IgD-negative memory B cell (primary cell): ENCODE measurements around the gene PTBP3. TPM values are rescaled to one million over a fixed set of nuclear protein-coding genes. Genes with fewer than 3 reads are reported as not detected.
A peak's percentile ranks its signal among the peaks of the same experiment; 100 is the strongest.
"Not testable (repeated sequence)": the region's sequence is repeated elsewhere in the genome, so short reads cannot be mapped to it uniquely, and the experiment has no call there.

ENCODE experiments used
- H3K27ac Mint-ChIP-seq, 3 donors: one replicate each; pipeline ENCODE4 v1.8.0; 2020 to 2022; ENCODE audit warnings: mild to moderate bottlenecking in 3 of 3, mixed read lengths in 3 of 3, moderate library complexity in 1 of 3
- H3K27me3 Mint-ChIP-seq: one replicate; pipeline ENCODE4 v1.8.0; 2021; ENCODE audit warnings: mixed read lengths
- H3K36me3 Mint-ChIP-seq: one replicate; pipeline ENCODE4 v1.8.0; 2020; ENCODE audit warnings: mild to moderate bottlenecking, mixed read lengths
- H3K4me1 Mint-ChIP-seq, 3 donors: one replicate each; pipeline ENCODE4 v1.8.0; 2020 to 2022; ENCODE audit warnings: mixed read lengths in 3 of 3, mild to moderate bottlenecking in 1 of 3
- H3K4me3 Mint-ChIP-seq, 4 donors: one replicate each; pipeline ENCODE4 v1.8.0; 2020 to 2022; ENCODE audit warnings: mild to moderate bottlenecking in 4 of 4, mixed read lengths in 4 of 4, moderate library complexity in 3 of 4
- H3K9me3 Mint-ChIP-seq, 3 donors: one replicate each; pipeline ENCODE4 v1.8.0; 2020 to 2021; ENCODE audit warnings: mixed read lengths in 3 of 3, mild to moderate bottlenecking in 1 of 3
- polyA plus RNA-seq: library from polyadenylated mRNA; unstranded; fragments of 300-500 nt; fragmentation: Illumina TruSeq; gene quantifications from one replicate; pipeline ENCODE4 v1.2.3, GENCODE V29; 2021

The PTBP3 gene
- polyA plus RNA-seq, 1 donor from 2014 or later: 32.7 TPM

- peaks cover 9 to 20% (median 13%) of the 10 kb centered on the region in 3 donors for H3K9me3 Mint-ChIP-seq
- H3K27me3 Mint-ChIP-seq: no peaks in the 10 kb centered on the region
- peaks cover 3% of the 10 kb centered on the region for H3K36me3 Mint-ChIP-seq
- no peaks in the 10 kb centered on the region for H3K4me1 Mint-ChIP-seq
- no peak overlapping the region for H3K27ac Mint-ChIP-seq
- no peak overlapping the region for H3K4me3 Mint-ChIP-seq
Observed at GRCh38 chr9:112369817-112370216, 36.4 kb upstream of the PTBP3 start.

- H3K9me3 Mint-ChIP-seq: peaks cover 9 to 21% (median 13%) of the 10 kb centered on the region in 3 donors
- H3K36me3 Mint-ChIP-seq: peaks cover 3% of the 10 kb centered on the region
- no peaks in the 10 kb centered on the region for H3K4me1 Mint-ChIP-seq
- H3K27ac Mint-ChIP-seq: no peak overlapping the region
- no peaks in the 10 kb centered on the region for H3K27me3 Mint-ChIP-seq
- peak overlapping the region in 1 of 4 donors; percentile 6 for H3K4me3 Mint-ChIP-seq
Observed at GRCh38 chr9:112367465-112367864, 34.0 kb upstream of the PTBP3 start.

- Mint-ChIP-seq H3K4me3 (no peak overlapping the region), H3K4me1 (peaks cover 0 to 1% (median 0%) of the 10 kb centered on the region in 3 donors), H3K27me3 (no peaks in the 10 kb centered on the region), H3K27ac (no peak overlapping the region), H3K9me3 (peaks cover 9 to 21% (median 13%) of the 10 kb centered on the region in 3 donors), H3K36me3 (peaks cover 3% of the 10 kb centered on the region)
Observed at GRCh38 chr9:112366591-112366990, 33.2 kb upstream of the PTBP3 start.

DNA sequence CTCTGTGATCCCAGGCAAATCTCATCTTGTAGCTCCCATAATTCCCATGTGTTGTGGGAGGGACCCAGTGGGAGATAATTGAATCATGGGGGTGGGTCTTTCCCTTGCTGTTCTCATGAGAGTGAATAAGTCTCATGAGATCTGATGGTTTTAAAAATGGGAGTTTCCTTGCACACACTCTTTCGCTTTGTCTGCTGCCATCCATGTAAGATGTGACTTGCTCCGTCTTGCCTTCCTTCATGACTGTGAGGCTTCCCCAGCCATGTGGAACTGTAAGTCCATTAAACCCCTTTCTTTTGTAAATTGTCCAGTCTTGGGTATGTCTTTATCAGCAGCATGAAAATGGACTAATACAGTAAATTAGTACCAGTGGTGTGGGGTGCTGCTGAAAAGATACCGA is 31.8 kb upstream of the PTBP3 start:
- not testable (repeated sequence) for H3K4me3 Mint-ChIP-seq, H3K4me1 Mint-ChIP-seq, H3K27ac Mint-ChIP-seq, H3K36me3 Mint-ChIP-seq, H3K27me3 Mint-ChIP-seq
- H3K9me3 Mint-ChIP-seq: peaks cover 9 to 21% (median 13%) of the 10 kb centered on the region in 3 donors

- Mint-ChIP-seq H3K27me3 (no peaks in the 10 kb centered on the region), H3K27ac (no peak overlapping the region), H3K9me3 (peaks cover 7 to 21% (median 13%) of the 10 kb centered on the region in 3 donors), H3K4me1 (peaks cover 0 to 2% (median 0%) of the 10 kb centered on the region in 3 donors), H3K36me3 (peaks cover 3% of the 10 kb centered on the region), H3K4me3 (no peak overlapping the region)
Observed at GRCh38 chr9:112364761-112365160, 31.3 kb upstream of the PTBP3 start.

GRCh38 chr9:112361601-112362000 is 28.2 kb upstream of the PTBP3 start:
- H3K4me3 Mint-ChIP-seq: peak overlapping the region in 1 of 4 donors; percentile 66

GRCh38 chr9:112360047-112360804 is 26.8 kb upstream of the PTBP3 start:
- Mint-ChIP-seq H3K36me3 (no peaks in the 10 kb centered on the region), H3K4me3 (no peak overlapping the region), H3K27me3 (no peaks in the 10 kb centered on the region), H3K4me1 (peaks cover 0 to 2% (median 2%) of the 10 kb centered on the region in 3 donors), H3K9me3 (peaks cover 0 to 5% (median 2%) of the 10 kb centered on the region in 3 donors), H3K27ac (no peak overlapping the region)

More at GRCh38 chr9:112361601-112362000, 28.2 kb upstream of the PTBP3 start:
- Mint-ChIP-seq H3K9me3 (peaks cover 5 to 11% (median 7%) of the 10 kb centered on the region in 3 donors), H3K4me1 (peaks cover 0 to 2% (median 0%) of the 10 kb centered on the region in 3 donors), H3K36me3 (peaks cover 3% of the 10 kb centered on the region), H3K27me3 (no peaks in the 10 kb centered on the region), H3K27ac (no peak overlapping the region)

GRCh38 chr9:112355427-112355897 is 22.0 kb upstream of the PTBP3 start:
- Mint-ChIP-seq H3K4me1 (peaks cover 0 to 2% (median 0%) of the 10 kb centered on the region in 3 donors), H3K4me3 (no peak overlapping the region), H3K27ac (no peak overlapping the region), H3K9me3 (no peaks in the 10 kb centered on the region), H3K27me3 (no peaks in the 10 kb centered on the region), H3K36me3 (no peaks in the 10 kb centered on the region)

DNA sequence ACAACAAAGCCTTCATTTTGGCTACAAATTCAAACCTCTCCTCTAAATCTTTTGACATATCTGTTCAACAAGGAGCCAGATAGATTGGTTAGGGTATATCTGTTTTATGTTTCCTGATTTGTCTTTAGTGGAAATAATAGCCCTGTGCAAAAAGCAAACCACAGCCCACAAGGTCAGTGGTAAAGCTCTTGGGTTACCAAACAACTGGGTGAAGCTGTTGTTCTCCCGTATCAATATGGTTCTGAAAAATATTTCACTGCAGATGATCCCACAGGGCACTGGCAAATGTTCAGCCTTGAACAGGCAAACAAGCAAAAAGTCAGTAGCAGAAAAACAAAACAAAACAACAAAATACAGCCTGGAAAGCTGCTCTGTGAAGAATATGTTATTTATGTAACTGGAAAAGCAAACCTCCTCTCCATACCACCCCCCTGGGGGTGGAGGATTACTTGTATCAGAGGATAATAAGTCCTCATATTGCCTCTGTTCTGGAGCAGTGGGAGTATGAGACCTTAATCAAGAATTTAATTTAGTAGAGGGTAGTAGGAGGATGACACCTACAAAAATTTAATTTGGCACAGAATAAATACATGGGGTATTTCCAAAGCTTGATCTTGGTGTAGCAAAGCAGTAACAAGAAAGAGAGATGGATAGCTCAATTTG is 20.8 kb upstream of the PTBP3 start:
- Mint-ChIP-seq H3K4me1 (peaks cover 0 to 2% (median 0%) of the 10 kb centered on the region in 3 donors), H3K27ac (no peak overlapping the region), H3K27me3 (no peaks in the 10 kb centered on the region), H3K36me3 (no peaks in the 10 kb centered on the region), H3K9me3 (no peaks in the 10 kb centered on the region), H3K4me3 (no peak overlapping the region)

DNA sequence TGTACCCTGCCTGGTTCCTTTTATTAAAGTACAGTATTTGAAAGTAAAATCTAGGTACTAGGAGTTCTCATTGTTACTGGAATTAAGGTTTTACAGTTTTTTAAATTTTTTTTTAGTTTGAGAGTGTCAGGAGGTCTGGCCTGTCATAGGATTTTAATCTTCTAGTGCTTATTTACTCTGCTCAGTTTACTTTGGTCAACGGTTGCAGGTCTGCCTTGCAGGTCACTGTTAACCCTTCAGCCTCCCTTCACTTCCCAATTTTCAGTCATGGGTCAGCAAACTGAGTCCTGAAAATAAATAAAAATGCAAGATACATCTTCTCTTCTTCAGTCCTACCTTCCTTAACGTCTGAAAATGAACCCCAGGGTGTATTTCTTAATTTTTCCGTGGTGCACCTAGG is 18.8 kb upstream of the PTBP3 start:
- H3K27me3 Mint-ChIP-seq: peaks cover 4% of the 10 kb centered on the region
- no peak overlapping the region for H3K27ac Mint-ChIP-seq
- no peaks in the 10 kb centered on the region for H3K36me3 Mint-ChIP-seq
- no peak overlapping the region for H3K4me3 Mint-ChIP-seq
- no peaks in the 10 kb centered on the region for H3K9me3 Mint-ChIP-seq
- H3K4me1 Mint-ChIP-seq: peaks cover 0 to 9% (median 9%) of the 10 kb centered on the region in 3 donors

GRCh38 chr9:112351184-112351583 is 17.8 kb upstream of the PTBP3 start:
- H3K36me3 Mint-ChIP-seq: no peaks in the 10 kb centered on the region
- H3K9me3 Mint-ChIP-seq: no peaks in the 10 kb centered on the region
- H3K4me1 Mint-ChIP-seq: peaks cover 0 to 9% (median 9%) of the 10 kb centered on the region in 3 donors
- no peak overlapping the region for H3K27ac Mint-ChIP-seq
- H3K4me3 Mint-ChIP-seq: no peak overlapping the region
- H3K27me3 Mint-ChIP-seq: peaks cover 4% of the 10 kb centered on the region

DNA sequence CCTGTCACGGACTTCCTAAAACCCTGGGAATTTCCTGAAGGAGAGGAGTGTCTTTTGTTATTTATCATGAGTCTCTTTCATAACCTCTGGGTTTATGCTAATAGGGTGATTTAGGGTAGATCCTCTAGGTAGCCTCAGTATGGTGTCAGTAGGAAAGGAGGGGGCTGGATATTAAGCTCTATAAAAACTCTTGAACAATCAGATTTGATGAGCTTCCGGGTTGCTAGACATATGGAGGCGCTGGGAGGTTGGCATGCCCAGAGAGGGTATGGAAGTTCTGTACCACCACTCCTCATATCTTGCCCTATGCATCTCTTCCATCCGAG is 15.6 kb upstream of the PTBP3 start:
- Mint-ChIP-seq H3K27me3 (peaks cover 4% of the 10 kb centered on the region), H3K36me3 (no peaks in the 10 kb centered on the region), H3K4me3 (peak overlapping the region; percentile 54 to 96 (median 86)), H3K9me3 (no peaks in the 10 kb centered on the region), H3K4me1 (peaks cover 0 to 9% (median 7%) of the 10 kb centered on the region in 3 donors), H3K27ac (peak overlapping the region in 1 of 3 donors; percentile 65)

DNA sequence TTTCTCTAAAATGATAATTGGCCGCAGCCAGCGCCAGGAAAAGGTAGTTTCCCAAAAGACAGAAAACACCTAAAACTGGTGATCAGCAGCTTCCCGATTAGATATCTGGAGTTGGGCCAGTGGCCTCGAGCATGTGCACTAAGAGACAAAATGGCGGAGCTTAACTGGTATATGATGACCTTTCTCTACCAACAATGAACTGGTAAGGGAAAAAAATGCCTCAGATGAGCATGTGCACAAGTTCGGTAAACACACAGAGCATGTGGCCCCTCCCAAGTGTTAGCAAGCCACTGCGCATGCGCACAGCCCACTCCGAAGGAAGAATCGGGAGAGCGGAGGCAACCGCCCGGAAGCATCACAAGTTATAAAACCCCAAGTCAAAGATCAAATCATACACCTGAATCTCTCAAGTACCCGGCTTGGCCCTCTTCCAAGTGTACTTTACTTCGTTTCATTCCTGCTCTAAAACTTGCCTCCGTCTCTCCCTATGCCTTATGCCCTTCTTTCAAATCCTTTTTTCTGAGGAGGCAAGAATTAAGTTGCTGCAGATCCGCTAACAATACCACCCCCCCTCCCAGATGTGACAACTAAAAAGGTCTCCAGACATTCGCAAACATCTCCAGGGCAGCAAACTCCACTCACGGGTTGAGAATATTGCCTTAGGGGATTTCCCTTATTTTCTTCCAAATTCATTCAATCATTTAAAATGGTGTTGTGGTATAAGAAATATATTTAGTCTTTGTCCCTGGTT is 15.0 kb upstream of the PTBP3 start:
- H3K27ac Mint-ChIP-seq: peak overlapping the region in 2 of 3 donors; percentile 65 to 89
- H3K36me3 Mint-ChIP-seq: no peaks in the 10 kb centered on the region

DNA sequence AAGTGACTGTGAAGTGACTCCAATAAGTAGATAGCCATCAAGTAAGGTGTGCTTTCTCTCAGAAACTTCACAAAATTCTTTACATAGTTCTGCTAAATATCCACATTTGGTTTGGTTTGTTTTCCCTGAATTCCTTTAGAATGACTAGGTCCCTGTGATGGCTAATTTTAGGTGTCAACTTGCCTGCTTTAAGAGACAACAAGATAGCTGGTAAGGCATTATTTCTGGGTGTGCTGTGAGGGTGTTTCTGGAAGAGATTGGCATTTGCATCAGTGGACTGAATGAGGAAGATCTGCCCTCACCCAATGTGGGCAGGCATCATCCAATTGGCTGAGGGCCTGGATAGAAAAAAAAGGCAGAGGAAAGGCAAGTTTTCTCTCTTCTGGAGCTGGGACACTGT is 8.3 kb upstream of the PTBP3 start:
- H3K27ac Mint-ChIP-seq: peak overlapping the region in 1 of 3 donors; percentile 77
- no peaks in the 10 kb centered on the region for H3K27me3 Mint-ChIP-seq
- H3K9me3 Mint-ChIP-seq: no peaks in the 10 kb centered on the region
- no peaks in the 10 kb centered on the region for H3K4me1 Mint-ChIP-seq
- no peaks in the 10 kb centered on the region for H3K36me3 Mint-ChIP-seq
- no peak overlapping the region for H3K4me3 Mint-ChIP-seq

More for the DNA sequence above, 15.0 kb upstream of the PTBP3 start:
- Mint-ChIP-seq H3K4me3 (peak overlapping the region; percentile 54 to 96 (median 86)), H3K4me1 (peaks cover 0 to 9% (median 7%) of the 10 kb centered on the region in 3 donors), H3K9me3 (no peaks in the 10 kb centered on the region), H3K27me3 (peaks cover 4% of the 10 kb centered on the region)

DNA sequence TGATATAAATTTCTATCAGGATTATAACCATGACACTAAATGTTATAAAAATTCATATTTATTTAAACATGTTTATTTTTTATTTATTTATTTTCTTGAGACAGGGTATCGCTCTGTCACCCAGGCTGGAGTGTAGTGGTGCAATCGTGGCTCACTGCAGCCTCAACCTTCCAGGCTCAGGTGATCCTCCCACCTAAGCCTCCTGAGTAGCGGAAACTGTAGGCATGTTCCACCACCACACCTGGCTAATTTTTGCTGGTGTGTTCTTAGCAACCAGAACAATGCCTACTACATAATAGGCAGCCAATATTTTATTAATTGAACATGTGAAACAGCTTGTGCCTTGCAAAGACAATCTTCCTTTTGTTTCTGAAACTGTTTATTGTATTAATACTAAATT is 6.5 kb upstream of the PTBP3 start:
- H3K4me3 Mint-ChIP-seq: no peak overlapping the region
- H3K27me3 Mint-ChIP-seq: no peaks in the 10 kb centered on the region
- H3K9me3 Mint-ChIP-seq: no peaks in the 10 kb centered on the region
- H3K4me1 Mint-ChIP-seq: peaks cover 0 to 2% (median 0%) of the 10 kb centered on the region in 3 donors
- H3K27ac Mint-ChIP-seq: no peak overlapping the region
- no peaks in the 10 kb centered on the region for H3K36me3 Mint-ChIP-seq
